NCI-H146 treated with DMSO at 0.1 percent for 48 hours (cell line): ENCODE data around the gene VEPH1.

Experiments used
- DNase-seq: peaks from one replicate; lab custom pipeline; 2025; ENCODE audit not compliant: unreplicated experiment; lab: John Stamatoyannopoulos, UW

Gene VEPH1

GRCh38 chr3:157390713-157391515, 112.3 kb downstream of the VEPH1 start:
- DNase-seq = no peak

GRCh38 chr3:157388976-157389375, 114.2 kb downstream of the VEPH1 start:
- DNase-seq = no peak

GRCh38 chr3:157387708-157388435, 115.3 kb downstream of the VEPH1 start:
- no peak for DNase-seq

- no peak for DNase-seq
These were observed 118.7 kb downstream of the VEPH1 start for GRCh38 chr3:157384491-157384890.

DNA sequence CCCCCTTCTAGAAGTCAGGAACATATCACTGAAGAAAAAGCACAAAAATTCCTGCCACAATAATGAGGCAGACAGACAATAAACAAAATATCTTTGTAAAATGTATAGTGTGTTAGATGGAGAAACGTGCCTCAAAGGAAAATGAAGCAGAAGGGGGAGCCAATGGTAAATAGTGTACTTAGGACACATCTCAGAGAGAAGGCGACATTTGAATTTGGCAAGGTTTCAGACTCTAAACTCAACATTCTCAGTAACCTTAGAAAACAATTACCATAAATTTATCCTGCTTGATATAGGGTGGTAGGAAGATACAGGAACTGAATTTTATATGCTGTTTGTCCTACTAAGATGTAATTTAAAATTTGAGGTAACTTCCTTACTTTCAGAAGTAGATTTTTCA, 119.2 kb downstream of the VEPH1 start:
- DNase-seq = no peak

- no peak for DNase-seq
These were observed 121.6 kb downstream of the VEPH1 start for GRCh38 chr3:157381606-157382005.

- no peak for DNase-seq
These were observed 123.6 kb downstream of the VEPH1 start for GRCh38 chr3:157379525-157380140.

DNA sequence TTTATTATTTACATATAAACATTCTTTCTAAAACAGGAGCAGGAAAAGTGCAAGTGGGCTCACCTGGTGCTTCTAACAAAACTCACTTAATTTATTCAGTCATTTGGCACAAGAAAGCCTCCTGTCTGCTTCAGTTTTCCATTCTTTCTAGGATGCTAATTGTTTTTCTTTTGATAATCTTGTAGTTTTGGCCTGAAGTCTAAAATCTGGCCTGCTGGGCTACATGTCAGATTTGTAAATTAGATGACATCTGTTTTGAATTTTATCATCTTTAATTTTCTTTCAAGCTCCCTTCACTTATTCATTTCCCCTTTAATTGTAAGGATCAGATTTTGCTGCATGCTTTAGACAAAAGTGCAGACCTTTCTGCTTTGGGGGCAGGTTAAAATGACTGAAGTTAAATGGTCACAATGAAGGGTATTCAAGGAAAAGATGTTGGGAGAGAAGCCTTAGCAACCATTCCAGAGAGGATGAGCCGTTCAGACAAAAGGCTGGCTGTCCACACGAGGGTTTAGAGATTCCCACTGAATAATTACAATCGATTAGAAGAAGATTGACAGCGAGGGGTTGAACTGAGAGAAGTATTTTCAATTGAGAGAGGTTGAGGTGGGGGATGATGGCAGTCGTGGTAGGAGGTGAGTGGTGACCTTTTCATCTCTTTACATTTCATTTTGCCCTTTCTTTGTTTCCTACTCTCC, 126.5 kb downstream of the VEPH1 start:
- DNase-seq = no peak

DNA sequence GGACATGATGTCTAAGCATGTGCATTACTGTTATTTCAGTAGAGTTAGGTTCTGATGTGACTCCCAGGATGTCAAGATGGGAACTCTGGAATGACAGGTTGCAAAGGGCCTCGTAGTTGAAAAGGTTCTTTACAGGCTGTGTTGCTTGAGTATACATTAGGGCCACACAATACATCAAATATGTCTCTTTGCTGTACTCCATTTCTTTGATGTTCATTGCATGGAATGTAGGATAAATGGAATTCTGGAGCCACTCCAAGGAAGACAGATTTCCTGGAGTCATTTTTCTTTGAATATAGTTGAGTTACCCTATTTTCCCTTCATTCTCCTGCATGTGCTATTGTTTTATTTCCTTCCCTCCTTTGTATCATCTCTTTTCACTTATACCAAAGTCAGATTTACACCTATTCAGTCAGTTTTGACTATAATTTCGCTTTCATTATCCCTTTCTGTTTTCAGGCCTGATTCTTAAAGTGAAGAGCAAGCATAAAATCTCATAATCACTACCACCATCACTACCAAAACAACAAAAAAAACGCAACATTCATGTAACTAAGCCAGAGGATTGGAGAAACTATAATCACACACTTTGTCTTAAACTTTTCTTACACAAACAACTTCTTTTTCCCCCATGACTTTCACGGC, 127.8 kb downstream of the VEPH1 start:
- DNase-seq = no peak

- DNase-seq = no peak
These were observed 128.3 kb downstream of the VEPH1 start for GRCh38 chr3:157374933-157375332.

DNA sequence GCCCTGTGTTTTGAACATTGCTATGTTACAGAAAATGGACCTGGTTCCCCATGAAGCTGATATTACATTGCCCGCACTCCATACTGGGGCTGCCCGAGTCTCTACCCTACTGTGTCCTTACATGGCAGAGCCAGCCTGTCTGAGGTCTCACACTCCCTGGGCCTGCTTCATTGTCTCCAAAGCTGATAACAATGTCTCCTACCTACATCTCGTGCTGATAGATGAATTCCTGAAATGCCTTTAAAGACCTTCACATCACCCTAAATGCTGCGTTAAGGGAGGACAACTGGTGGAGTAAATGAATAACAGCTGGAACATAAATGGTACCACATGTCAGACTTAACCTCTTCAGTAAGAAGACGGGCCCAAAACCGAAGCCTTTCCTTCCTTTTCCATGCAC, 129.4 kb downstream of the VEPH1 start:
- no peak for DNase-seq

GRCh38 chr3:157370867-157371266, 132.3 kb downstream of the VEPH1 start:
- no peak for DNase-seq

GRCh38 chr3:157369727-157370421, 133.3 kb downstream of the VEPH1 start:
- DNase-seq = no peak

DNA sequence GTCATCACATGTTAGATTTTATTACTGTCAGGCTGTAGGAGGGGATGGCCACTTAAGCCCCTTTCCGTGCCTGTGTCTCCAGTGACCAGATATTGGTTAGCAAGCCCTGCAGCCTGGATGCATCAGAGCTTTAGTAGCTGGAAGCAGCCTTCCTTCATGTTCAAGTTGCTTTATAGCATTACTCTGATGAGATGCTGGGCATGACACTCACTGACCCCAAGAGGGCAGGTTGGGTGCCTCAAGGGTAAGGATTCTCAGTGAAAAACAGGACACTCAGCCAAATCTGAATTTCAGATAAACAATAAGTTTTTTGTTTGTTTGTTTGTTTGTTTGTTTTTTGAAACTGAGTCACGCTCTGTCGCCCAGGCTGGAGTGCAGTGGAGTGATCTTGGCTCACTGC, 135.0 kb downstream of the VEPH1 start:
- no peak for DNase-seq

DNA sequence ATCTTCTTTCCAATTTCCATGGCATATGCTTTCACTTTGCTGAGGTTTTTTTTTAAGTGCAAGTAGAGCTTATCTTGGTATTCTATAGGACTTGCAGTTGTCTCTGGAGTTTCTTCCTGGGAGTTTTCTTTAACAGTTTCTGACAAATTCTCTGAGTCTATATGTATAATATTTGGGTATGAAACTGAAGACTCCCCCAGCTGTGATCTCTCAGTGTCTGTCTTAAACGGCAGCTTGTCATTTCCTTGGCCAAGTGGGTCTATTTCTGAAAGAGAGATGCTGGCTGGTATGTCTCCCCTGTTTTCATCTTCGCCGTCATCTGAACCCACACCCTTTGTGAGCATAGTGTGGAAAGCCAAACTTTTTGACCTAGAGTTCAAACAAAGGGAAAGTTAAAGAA, 139.8 kb downstream of the VEPH1 start:
- DNase-seq = no peak

- no peak for DNase-seq
These were observed 140.9 kb downstream of the VEPH1 start for GRCh38 chr3:157362348-157362747.

DNA sequence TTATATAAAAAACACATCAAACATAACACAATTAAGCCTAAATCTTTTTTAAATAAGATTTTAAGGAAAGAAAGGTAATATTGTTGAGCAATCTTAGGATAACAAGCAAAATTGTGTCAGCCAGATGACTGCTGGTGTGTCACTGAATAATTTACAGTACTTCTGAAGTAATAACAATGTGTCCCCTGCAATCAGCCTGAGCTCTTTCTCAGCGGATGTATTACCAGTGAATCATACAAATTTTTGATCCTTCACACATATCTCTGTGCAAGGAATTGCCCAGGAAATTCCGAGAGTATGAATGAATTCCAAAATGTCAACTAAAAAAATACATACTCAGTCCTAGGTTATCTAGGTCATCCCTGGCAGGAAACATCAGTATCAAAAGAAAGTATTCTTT, 143.2 kb downstream of the VEPH1 start:
- DNase-seq = no peak

GRCh38 chr3:157356541-157356940, 146.7 kb downstream of the VEPH1 start:
- DNase-seq = no peak

- DNase-seq = no peak
These were observed 147.9 kb downstream of the VEPH1 start for GRCh38 chr3:157355276-157355675.

- DNase-seq = no peak
These were observed 148.5 kb downstream of the VEPH1 start for GRCh38 chr3:157354722-157355121.
